HG03439 (cell line): Measurements from ENCODE around the gene LAMP2.

Experiments used
- ATAC-seq: cut with Tn5 transposase; IDR thresholded peaks from one replicate; pipeline ENCODE4 v1.9.1; 2021; ENCODE audit warnings: mild to moderate bottlenecking, moderate library complexity; ENCODE audit not compliant: unreplicated experiment

LAMP2 gene

DNA sequence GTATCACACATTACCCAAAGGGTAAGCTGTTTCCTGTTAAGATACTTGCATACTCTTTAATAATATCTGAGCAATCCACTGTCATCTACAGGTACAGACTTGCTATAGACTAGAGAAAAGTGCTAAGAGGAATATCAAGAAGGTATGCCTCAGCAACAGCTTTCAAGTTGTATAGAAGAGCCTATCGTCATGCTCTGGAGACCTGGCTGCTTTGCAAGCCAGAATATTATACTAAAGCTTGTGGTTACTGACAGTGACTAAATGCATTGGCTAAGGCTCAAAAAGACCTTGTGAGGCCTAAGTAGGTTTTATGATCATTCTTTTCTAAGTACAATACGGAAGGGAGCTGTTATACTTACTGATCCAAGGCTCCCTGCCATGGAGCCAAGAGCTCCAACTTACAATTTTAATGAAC, 11.3 kb downstream of the LAMP2 start:
- ATAC-seq: peak; percentile 94

DNA sequence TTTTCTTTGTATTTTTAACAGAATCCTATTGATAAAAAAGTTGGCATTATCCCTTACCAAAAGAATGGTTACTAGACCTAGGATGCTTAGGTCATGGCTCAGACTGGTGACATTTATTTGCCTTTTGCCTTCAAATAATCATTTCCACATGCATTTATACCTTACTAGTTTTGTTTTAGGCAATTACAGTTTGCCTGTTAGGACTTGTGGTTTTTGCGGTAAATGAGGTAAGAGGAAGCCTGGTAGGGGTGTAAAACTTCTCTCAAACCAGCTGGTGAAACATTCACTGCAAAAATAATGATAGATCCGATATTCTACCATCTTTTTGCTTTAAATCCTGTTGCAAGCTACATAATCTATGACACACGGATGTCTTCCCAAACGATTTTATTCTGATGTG, 12.1 kb downstream of the LAMP2 start:
- no peak for ATAC-seq

DNA sequence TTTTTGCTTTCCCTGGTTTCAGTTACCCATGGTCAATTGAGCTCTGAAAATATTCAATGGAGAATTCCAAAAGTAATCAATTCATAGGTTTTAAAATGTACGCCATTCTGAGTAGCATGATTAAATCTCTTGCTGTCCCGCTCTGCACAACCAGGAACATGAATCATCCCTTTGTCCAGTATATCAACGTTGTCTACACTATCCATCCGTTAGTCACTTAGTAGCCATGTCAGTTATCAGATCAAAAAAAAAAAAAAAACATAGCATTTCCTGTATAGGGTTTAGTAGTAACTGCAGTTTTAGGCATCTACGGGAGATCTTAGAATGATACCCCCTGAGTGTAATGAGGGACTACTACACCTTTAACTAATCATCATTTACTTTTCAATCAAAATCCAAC, 15.1 kb downstream of the LAMP2 start:
- ATAC-seq: no peak

GRCh38 chrX:120452131-120452530, 17.0 kb downstream of the LAMP2 start:
- ATAC-seq: no peak

GRCh38 chrX:120450163-120450562, 18.9 kb downstream of the LAMP2 start:
- ATAC-seq: no peak

- no peak for ATAC-seq
Measured at GRCh38 chrX:120446498-120446897, 22.6 kb downstream of the LAMP2 start.

DNA sequence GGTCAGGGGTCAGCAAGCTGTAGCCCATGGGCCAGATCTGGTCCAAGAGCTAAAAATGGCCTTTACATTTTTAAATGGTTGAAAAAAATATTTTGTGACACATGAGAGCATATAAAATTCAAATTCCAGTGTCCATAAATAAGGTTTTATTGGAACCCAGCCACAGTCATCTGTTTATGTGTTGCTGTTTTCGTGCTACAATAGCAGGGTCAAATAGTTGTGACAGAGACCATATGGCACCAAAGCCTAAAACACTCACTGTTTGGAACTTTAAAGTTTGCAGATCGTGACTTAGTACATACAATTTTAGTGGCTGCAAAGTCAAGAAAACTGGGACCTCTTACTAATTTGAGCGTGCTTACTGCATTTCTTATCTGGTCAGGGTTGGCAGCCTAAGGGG, 29.2 kb downstream of the LAMP2 start:
- no peak for ATAC-seq

GRCh38 chrX:120429776-120430540, 39.1 kb downstream of the LAMP2 start:
- no peak for ATAC-seq

GRCh38 chrX:120428309-120428708, 40.8 kb downstream of the LAMP2 start:
- no peak for ATAC-seq

GRCh38 chrX:120426599-120426998, 42.5 kb downstream of the LAMP2 start:
- no peak for ATAC-seq

DNA sequence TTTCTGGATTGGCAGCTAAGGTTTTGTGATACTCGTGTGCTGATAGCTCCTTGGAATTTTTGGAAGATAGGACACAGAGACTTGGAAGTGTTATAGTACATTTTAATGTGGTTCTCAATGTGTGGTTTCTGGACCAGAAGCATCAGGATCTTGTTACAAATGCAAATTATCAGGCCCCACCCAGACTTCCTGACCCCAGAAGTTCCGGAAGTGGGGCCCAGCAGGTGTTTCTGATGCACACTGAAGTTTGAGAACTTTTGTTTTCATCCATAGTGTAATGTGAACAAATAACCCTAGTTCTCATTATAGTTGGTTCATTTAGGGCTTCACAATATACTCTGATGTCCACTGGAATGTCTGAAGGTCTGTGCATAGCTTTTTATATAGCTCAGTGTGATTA, 49.6 kb downstream of the LAMP2 start:
- ATAC-seq: no peak

GRCh38 chrX:120408168-120408567, 60.9 kb downstream of the LAMP2 start:
- no peak for ATAC-seq

- ATAC-seq: no peak
Measured at GRCh38 chrX:120406638-120407037, 62.5 kb downstream of the LAMP2 start.

DNA sequence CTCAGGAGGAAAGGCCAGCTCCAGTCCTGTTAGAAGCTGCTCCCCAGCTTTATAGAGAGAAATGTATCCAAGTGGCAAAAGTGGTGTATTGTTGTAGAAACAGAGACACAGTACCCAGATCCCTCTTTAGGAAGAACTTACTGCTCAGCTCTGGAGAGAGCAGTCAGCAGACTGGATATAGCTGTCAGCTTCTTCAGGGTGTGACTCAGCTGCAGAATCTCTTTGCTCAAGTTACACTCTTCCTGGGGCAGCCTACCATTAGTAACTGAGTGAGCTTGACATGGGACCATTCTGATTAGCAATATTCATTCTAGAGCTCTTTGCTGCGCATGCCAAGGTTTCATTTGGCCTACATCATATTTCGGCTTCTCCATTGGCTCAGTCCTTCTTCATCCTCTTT, 66.7 kb downstream of the LAMP2 start:
- ATAC-seq: no peak

DNA sequence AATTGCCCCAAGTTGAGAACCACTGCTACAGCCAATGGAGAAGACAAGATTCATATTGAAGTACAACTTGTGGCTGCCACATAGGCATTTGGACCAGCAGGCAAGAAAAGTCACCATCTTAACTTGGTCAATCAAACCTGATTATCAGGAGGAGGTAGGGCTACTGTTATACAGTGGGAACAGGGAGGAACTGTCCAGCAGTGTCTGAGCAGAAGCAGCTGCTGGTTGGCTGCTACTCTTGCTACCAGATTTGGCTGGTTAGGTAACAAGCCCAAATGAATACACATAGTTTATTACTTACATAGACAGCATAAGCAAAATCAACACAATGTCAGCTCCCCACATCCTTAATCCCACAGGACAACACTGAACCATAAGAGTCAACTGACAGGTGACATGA, 67.8 kb downstream of the LAMP2 start:
- ATAC-seq: no peak

GRCh38 chrX:120380699-120381098, 88.4 kb downstream of the LAMP2 start:
- ATAC-seq: no peak

- no peak for ATAC-seq
Measured at GRCh38 chrX:120379937-120380681, 89.0 kb downstream of the LAMP2 start.

GRCh38 chrX:120378570-120378969, 90.5 kb downstream of the LAMP2 start:
- no peak for ATAC-seq
